UCSD-AML1 (cell line): ENCODE results near the gene GPC4.

Experiments
- DNase-seq: peaks from one replicate; lab custom pipeline; 2025; ENCODE audit not compliant: unreplicated experiment; lab: John Stamatoyannopoulos, UW

Gene GPC4

GRCh38 chrX:133412246-133412645 is 3.0 kb downstream of the GPC4 start:
- DNase-seq = no peak

- DNase-seq = no peak
Observed at GRCh38 chrX:133410550-133410949, 4.7 kb downstream of the GPC4 start.

DNA sequence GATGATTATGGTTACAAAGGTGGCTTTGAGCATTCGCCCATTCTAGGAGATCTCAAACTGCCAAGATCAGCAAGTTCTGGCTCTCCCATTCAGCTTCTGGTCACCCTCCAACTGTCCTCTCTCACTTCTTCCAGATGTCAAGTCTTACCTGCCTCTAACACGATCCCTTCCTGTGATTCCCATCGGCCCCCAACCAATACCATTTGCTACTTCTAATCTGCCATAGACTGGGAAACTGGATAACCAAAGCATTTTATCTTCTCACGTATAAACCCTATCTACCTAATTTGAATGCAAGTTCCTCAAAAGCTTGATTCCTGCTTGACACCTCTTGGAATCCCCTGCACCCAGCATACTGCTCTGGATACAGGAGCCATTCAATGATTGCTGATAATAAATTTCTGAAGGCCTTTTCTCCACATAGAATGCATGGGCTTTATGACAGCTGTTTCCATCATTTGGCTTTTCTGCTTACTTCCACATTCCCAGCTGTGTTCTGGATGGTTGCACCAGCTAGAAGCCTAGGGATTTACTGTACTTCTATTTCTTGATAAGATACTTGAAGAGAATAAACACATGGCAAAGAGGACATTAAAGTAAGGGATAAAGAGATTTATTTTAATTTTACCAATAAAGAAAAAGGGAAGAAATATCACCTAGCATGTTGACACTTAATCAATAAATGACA is 9.6 kb downstream of the GPC4 start:
- DNase-seq = no peak

DNA sequence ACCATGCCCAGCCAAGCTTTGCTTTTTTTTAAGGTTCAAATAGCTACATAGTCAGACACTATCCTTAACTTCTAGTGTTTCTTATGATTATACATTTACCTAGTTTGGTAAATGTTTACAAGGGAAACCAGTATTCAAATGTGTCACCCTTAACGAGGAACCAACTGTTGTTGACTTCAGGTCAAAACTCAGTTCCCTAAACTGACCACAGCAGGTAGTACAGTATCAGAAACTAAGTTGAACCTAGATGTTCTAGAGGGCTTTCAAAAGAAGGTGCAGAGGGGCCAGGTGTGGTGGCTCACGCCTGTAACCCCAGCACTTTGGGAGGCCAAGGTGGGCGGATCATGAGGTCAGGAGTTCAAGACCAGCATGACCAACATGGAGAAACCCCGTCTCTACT is 11.3 kb downstream of the GPC4 start:
- DNase-seq = no peak

DNA sequence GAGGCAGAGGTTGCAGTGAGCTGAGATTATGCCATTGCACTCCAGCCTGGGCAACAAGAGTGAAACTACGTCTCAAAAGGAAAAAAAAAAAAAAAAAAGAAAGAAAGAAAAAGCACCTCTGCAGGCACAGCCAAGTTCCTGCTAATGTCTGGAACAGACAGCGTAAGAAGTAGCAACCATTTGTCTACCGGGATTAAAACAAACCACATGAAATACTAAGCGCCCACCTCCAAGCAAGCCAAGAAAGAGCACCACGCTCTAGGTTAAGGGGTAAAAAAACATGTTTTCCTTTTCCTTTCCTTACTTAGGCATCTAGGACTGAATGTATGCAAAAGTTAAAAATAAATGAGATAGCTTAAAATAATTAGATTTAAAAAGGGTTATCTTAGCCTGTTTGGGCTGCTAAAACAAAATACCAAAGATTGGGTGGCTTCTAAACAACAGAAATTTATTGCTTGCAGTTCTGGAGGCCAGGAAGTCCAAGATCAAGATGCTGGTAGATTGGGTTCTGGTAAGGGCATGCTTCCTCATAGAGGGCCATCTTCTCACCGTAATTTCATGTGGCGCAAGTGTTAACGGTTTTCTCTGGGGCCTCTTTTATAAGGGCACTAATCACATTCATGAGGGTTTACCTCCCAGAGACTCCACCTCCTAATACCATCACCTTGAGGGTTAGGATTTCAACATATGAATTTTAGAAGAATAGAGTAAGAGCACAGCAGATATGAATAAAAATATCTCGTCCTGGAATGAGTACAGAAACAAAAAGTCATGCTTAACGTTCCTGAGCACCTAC is 12.3 kb downstream of the GPC4 start:
- DNase-seq = no peak

- no peak for DNase-seq
Observed at GRCh38 chrX:133402042-133402453, 13.2 kb downstream of the GPC4 start.

GRCh38 chrX:133401536-133401935 is 13.8 kb downstream of the GPC4 start:
- no peak for DNase-seq

DNA sequence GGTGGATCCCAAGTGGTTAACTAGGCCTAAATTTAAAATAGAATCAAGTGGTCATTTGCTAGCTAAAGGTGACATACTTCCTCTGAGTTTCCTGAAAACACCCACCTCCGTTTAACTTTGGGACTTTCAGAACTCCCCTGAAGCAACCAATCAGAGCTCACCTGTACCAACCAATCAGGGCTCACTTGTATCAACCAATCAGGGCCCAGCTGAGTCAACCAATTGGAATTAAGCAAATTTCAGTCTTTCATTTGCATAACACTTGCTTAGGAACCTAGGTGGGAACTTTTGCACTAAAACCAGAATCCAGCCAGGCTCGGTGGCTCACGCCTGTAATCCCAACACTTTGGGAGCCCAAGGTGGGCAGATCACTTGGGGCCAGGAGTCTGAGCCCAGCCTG is 15.9 kb downstream of the GPC4 start:
- no peak for DNase-seq

GRCh38 chrX:133394765-133395164 is 20.5 kb downstream of the GPC4 start:
- no peak for DNase-seq

- no peak for DNase-seq
Observed at GRCh38 chrX:133392671-133393070, 22.6 kb downstream of the GPC4 start.

DNA sequence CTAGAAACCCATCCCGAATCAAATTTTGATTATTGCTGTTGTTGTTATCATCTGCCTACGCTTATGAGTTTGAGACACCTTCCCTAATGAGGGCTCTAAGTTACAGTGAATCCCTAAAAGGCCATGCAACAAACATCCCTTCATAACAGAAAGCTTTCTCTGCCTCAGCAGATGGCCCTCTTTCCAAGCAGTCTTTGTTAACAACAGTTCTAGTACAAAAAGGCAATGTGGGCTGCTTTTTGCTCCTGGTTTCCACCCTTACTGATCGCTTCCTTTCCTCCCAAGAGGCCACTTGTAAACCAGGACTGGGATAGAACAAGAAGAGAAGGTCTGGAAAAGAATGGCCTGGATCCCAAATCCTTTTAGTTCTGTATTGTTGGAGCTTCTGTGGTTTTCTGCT is 24.2 kb downstream of the GPC4 start:
- DNase-seq = no peak

- DNase-seq = no peak
Observed at GRCh38 chrX:133390676-133391075, 24.6 kb downstream of the GPC4 start.

- no peak for DNase-seq
Observed at GRCh38 chrX:133389975-133390374, 25.3 kb downstream of the GPC4 start.

GRCh38 chrX:133384454-133384853 is 30.8 kb downstream of the GPC4 start:
- DNase-seq = no peak

DNA sequence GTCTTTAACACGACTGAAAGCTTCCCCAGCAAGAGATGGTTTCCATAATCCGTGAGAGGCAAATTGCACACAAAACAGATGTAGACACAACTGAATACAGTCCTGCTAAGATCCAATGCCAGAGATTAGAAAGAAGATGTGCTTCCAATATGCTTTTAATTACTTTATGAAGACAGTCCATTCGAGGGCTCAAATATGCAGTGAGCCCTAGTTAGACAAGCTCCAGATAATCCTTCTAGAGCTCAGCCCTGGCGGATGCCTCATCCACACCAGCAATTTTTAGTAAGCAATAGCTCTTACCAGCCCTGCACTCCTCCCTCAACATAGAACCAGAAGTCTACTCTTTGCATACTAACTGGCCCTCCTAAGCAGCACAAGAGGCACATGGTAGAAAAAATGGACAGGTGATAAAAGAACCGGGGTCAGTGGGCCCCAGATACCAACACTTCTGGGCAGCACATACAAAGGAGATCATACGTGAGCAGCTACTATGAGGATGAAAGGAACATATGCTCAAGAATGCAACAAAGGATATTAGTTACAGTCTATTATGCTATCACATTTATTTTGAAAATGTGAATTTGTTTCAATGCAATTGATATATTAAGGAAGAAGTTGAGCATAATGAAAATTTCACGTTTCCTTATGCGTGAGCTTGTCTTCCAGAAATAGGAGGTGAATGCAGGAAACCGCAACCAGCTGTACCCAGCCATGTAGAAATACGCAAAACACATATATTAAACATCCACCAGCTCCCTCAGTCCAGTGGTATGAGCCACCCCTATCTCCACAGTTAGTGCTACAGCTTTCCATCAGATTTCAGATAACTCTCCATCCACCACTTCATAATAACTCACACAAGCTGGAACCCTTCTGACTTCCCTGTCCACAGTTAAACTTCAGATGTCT is 34.3 kb downstream of the GPC4 start:
- no peak for DNase-seq

- DNase-seq = no peak
Observed at GRCh38 chrX:133376422-133376821, 38.9 kb downstream of the GPC4 start.

DNA sequence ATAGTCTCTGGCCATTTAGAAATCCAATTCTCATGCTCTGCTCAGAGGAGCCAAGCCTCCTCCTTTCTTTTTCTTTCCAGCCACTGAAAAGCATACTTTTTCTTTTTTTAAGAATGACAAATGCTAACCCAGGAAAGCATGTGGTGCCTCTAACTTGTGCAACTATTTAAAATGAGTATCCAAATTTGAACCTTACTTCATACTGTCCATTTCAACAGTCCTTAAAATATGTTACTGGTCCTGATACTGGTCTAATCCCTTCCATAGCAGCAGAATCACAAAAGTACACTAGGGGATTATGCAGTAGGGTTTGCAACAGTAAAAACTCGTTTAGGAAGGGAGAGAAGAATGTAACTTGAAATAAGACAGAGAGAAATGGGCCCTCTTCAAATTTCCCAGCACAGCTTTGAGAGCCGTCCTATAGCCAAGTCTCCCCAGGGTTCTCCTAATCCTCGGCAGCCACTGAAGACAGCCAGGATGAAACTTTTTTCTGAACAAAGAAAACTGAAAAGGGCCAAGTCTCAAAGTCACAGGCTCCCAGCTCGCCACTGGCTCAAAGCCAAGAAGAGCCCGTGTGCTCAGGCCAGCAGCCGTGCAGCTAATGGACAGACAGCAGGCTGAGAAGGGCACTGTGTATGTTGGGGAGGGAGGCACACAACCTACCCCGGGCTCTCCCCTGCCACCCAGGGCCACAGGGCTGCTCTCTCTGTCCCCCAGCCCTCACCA is 39.5 kb downstream of the GPC4 start:
- DNase-seq = no peak

GRCh38 chrX:133374874-133375387 is 40.4 kb downstream of the GPC4 start:
- no peak for DNase-seq

DNA sequence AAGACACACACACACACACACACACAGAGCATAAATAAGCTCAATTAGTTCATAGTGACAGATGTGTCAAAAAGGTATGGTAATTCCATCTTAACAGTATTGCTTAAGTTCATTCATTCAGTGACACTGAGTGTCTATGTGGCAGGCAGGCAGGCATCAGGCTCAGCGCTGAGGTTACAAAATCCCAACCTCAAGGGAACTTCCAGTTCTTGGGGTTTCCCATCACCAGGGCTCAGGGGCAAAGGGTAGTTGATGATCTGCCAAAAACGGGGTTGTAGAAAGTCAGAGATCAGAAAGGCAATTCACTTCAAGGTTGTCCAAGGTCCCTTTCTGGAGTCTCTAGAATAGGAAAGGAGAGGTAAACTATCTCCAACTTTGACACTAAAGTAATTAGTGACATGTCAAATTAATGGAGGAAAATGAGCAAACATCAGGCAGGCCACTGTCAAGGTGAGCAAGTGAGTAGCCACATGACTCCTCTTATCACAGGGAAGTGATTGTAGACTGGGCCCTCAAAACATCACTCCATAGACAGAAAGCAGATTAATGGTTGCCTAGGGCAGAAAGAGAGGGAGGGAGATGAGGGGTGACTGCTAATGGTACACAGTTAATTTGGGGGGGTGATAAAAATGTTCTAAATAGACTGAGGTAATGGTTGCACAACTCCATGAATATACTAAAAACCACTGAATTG is 41.8 kb downstream of the GPC4 start:
- DNase-seq = no peak

GRCh38 chrX:133370696-133371275 is 44.5 kb downstream of the GPC4 start:
- no peak for DNase-seq
